Endothelial cell of umbilical vein (primary cell): Measurements from ENCODE around the gene ACTR3C.
"Not testable (repeated sequence)": the region's sequence is repeated elsewhere in the genome, so short reads cannot be mapped to it uniquely, and the experiment has no call there.

ENCODE experiments used
- CTCF ChIP-seq, 2 donors: IDR thresholded peaks; 1 replicate in 1 of 2; 2 replicates in 1 of 2; pipeline ENCODE4 v1.5.1; 2011; ENCODE audit warnings: low read length in 2 of 2, mild to moderate bottlenecking in 2 of 2, moderate library complexity in 2 of 2, control low read depth in 1 of 2, inconsistent platforms in 1 of 2, low read depth in 1 of 2; ENCODE audit not compliant: insufficient read depth in 1 of 2; ENCODE audit errors: extremely low read depth in 1 of 2
- EZH2 ChIP-seq: IDR thresholded peaks from 2 replicates; pipeline ENCODE4 v1.6.1; 2012; ENCODE audit warnings: borderline replicate concordance, low read depth, mild to moderate bottlenecking, moderate library complexity, low read length, inconsistent platforms; ENCODE audit not compliant: severe bottlenecking
- FOS ChIP-seq: IDR thresholded peaks from 2 replicates; pipeline ENCODE4 v1.6.1; 2011; ENCODE audit warnings: mild to moderate bottlenecking, low read length, moderate library complexity, borderline replicate concordance; ENCODE audit not compliant: insufficient read depth
- GATA2 ChIP-seq: IDR thresholded peaks from 2 replicates; pipeline ENCODE4 v1.7.0; 2011; ENCODE audit warnings: low read depth, mild to moderate bottlenecking, moderate library complexity, mixed read lengths, low read length; ENCODE audit not compliant: insufficient read length, insufficient read depth
- JUN ChIP-seq: IDR thresholded peaks from 2 replicates; pipeline ENCODE4 v1.6.1; 2011; ENCODE audit warnings: borderline replicate concordance, low read depth; ENCODE audit not compliant: insufficient read length, insufficient read depth
- POLR2A ChIP-seq: IDR thresholded peaks from 2 replicates; pipeline ENCODE4 v1.6.1; 2012; ENCODE audit warnings: low read depth, mild to moderate bottlenecking, control low read depth, low read length
- POLR2AphosphoS5 ChIP-seq: IDR thresholded peaks from 2 replicates; pipeline ENCODE4 v1.6.1; 2012; ENCODE audit warnings: low read depth, mild to moderate bottlenecking, control low read depth, low read length, moderate library complexity; ENCODE audit not compliant: insufficient read depth

GRCh38 chr7:150304499-150305258, 18.7 kb downstream of the ACTR3C start:
- TF ChIP-seq POLR2A; EZH2; POLR2AphosphoS5; CTCF (IDR thresholded peaks at IDR 0.05; ENCODE audit: extremely low read depth in 1 of 2, insufficient read depth in 1 of 2, low read depth in 1 of 2, low read length in 2 of 2); FOS; GATA2; JUN: not testable (repeated sequence)
